Measurements from ENCODE around the gene AP5S1.

GRCh38 chr20:3797226-3797545 lies 23.2 kb upstream of the AP5S1 start:
- TF ChIP-seq CTCF (IDR thresholded peaks at IDR 0.05) (no peak), POLR2A (IDR thresholded peaks at IDR 0.05) (no peak)

All from vagina (tissue), 2 donors.